ENCODE measurements around the gene C12orf43.

GRCh38 chr12:120971299-120972180 is 44.7 kb downstream of the C12orf43 start:
- peak; percentile 80 for TF ChIP-seq CTCF (conservative IDR thresholded peaks at IDR 0.05 in 1 of 2, IDR thresholded peaks at IDR 0.05 in 1 of 2; ENCODE audit: extremely low read depth in 1 of 2, insufficient read depth in 1 of 2, low read depth in 1 of 2, low read length in 2 of 2)
- TF ChIP-seq EZH2 (IDR thresholded peaks at IDR 0.05; ENCODE audit: borderline replicate concordance, low read length) = no peak
